HG02981 (cell line): ENCODE data around the gene RIPOR2.
A peak's percentile ranks its signal among the peaks of the same experiment; 100 is the strongest.
"Not testable (repeated sequence)": the region's sequence is repeated elsewhere in the genome, so short reads cannot be mapped to it uniquely, and the experiment has no call there.

Experiments used
- ATAC-seq: cut with Tn5 transposase; IDR thresholded peaks from one replicate; pipeline ENCODE4 v1.9.1; 2021; ENCODE audit warnings: mild to moderate bottlenecking, moderate library complexity; ENCODE audit not compliant: unreplicated experiment

Gene RIPOR2

DNA sequence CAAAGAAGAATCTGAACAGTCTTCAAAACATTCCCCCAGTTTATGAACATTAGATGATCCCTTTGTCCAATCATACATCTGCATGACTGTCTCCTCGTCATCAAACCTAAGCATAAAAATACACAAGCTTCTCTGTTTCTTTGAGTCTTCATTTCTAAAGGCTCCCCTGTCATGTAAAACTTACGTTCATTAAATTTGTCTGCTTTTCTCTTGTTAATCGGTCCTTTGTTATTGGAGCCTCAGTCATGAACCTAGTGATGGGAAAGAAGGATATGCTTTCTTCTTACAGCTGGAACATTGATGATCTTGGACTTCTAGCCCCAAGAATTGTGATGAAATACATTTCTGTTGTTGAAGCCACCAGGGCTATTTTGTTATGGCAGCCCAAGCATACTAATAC is 18.0 kb upstream of the RIPOR2 start:
- ATAC-seq = no peak

GRCh38 chr6:24951811-24952299 is 16.1 kb upstream of the RIPOR2 start:
- no peak for ATAC-seq

DNA sequence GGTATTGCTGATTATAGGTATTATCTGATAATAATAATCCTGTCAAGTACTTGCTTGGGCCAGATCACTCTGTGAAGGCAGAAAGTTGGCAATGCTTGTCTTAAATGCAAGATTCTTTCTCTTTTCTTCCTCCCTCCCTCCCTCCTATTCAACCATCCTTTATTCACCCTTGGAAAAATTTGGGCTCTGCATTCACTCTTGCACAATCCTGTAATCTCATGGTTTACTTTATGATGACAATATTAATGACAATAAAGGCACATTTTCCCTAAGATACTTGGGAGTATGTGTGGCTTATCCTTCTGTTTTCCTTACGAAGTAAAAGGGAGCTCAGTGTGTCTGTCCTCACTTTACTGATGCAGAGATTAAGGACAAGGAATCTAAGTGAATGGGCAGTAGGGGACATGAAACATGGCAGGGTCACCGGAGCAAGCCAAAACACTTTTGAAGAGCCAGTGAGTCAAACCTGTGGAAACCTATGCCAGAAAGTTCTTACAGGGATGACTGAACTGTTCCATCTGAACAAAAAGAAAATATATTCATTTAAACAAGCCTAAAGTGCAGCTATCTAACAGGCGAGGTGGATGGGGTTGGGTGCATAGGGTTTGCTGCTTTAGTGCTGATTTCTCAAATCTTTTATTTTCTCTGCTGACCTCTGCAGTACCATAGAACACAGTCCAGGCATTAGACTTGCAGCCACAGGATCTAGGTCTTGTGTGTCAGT is 14.6 kb upstream of the RIPOR2 start:
- no peak for ATAC-seq

- peak; percentile 92 for ATAC-seq
These were observed 13.3 kb upstream of the RIPOR2 start for GRCh38 chr6:24949020-24949569.

GRCh38 chr6:24948261-24948660 is 12.5 kb upstream of the RIPOR2 start:
- ATAC-seq = not testable (repeated sequence)

- ATAC-seq = no peak
These were observed 11.9 kb upstream of the RIPOR2 start for GRCh38 chr6:24947636-24948035.

DNA sequence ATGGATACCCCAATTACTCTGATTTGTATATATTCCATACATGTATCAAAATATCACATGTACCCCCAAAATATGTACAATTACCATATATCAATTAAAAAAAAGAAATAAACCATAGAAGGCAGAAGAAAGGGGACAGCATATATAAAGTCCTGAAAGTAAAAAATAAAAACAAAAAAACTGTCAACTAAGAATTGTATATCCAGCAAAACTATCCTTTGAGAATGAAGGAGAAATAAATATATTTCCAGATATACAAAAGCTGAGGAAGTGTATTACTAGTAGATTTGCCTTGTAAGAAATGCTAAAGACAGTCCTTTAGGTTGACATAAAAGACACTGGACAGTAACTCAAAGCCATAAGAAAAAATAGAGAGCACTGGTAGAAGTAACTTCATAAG is 9.3 kb upstream of the RIPOR2 start:
- ATAC-seq = no peak

- no peak for ATAC-seq
These were observed 8.0 kb upstream of the RIPOR2 start for GRCh38 chr6:24943774-24944173.

- no peak for ATAC-seq
These were observed 4.7 kb upstream of the RIPOR2 start for GRCh38 chr6:24940311-24940917.

DNA sequence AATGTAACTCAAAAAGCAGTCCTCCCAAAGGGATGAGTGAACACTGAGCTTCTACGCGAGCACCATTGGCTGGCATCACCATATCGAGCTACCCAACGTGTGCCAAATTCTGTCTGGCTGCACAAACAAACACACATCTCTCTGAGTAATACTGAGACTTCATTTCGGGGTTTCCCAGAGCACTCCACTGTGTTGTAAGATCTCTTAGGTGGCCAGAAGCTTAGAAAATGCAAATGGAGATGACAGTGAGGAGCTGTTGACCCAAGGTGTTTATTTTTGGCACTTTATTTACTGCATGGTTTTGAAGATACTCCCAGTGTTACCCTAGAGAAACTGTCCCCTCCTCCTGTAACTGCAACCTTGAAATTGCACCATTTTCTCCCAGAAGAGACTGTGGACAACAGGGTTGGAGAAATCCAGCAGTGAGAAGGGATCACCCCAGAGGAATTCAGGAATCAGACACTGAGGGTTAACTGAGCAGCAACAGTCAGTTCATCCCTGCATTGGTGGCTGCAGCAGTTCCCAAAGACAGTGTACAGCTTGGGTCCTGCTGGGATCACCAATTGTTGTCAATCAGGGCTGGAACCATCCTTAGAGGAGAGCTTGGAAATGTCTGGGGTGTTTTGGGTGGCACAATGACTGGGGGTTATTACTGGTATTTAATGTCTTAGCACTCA is 1.0 kb upstream of the RIPOR2 start:
- peak; percentile 69 for ATAC-seq

- no peak for ATAC-seq
These were observed 1.8 kb downstream of the RIPOR2 start for GRCh38 chr6:24933868-24934401.

- no peak for ATAC-seq
These were observed 2.5 kb downstream of the RIPOR2 start for GRCh38 chr6:24933266-24933665.

DNA sequence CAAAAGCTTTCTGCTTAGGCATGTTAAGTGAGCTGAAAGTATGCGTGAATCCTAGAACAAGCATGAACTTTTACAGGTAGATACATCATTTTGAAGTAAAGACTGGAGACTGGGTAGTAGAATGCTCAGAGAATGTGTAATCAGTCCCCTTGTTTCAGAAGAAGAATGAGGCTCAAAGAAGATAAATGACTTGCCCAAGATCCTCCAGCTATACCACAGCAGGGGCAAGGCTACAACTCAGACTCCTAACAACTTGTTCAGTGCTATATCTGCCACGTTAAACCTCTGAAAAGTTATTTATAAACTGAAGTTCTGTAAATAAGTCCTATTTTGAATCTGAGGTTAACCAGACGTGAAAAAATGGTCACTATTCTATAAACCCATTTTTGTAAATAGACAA is 2.9 kb downstream of the RIPOR2 start:
- no peak for ATAC-seq

DNA sequence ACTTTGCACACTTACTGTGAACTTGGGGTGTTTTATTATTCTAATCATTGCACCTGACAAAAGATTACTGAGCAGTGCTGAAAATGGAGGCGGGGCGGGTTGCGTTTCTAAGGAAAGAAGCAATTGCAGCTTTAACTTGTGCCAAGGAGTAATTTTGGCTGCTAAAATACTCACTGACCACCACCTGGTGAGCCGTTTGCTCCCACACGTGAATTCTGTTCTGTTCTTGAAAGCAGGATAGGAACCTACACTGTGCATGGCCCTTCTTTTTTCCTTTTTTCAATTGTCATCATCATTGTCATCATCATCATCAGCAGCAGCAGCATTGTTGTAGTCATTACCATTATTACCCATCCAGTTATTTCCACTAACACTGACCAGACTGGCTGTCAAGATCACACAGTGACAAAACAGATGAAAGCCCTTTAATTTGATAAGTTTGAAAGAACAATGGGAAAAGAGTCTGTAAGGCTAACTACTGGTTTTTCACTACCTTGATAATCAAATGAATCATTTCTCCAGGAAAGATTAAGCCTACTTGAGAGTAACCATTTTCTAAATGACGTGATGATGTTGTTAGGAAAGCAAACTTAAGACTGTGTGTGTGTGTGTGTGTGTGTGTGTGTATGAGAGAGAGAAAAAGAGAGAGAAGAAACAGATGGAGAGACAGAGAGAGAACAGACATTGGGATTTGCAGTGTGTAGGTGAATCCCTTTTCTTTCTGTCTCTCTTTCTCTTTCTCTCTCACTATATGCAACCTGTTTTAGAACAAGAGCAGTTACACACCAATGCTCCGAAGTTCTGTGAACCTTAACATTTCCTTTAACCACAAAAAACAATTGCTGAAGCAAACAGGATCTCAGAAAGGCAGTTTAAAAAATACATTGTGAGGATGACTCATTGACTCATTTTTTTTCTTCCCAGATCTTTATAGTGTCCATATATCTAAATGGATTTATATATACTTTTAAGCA is 3.8 kb downstream of the RIPOR2 start:
- peak; percentile 26 for ATAC-seq

- no peak for ATAC-seq
These were observed 4.5 kb downstream of the RIPOR2 start for GRCh38 chr6:24931296-24931695.

- no peak for ATAC-seq
These were observed 5.3 kb downstream of the RIPOR2 start for GRCh38 chr6:24930431-24930871.

GRCh38 chr6:24929242-24929641 is 6.5 kb downstream of the RIPOR2 start:
- ATAC-seq = no peak

GRCh38 chr6:24927985-24928745 is 7.6 kb downstream of the RIPOR2 start:
- no peak for ATAC-seq

- no peak for ATAC-seq
These were observed 8.3 kb downstream of the RIPOR2 start for GRCh38 chr6:24927277-24927955.
